HG02798 (cell line): ENCODE data around the gene RRP1B.

Experiments used
- ATAC-seq: cut with Tn5 transposase; IDR thresholded peaks from one replicate; pipeline ENCODE4 v1.9.1; 2021; ENCODE audit warnings: mild to moderate bottlenecking; ENCODE audit not compliant: unreplicated experiment, poor library complexity

The RRP1B gene

DNA sequence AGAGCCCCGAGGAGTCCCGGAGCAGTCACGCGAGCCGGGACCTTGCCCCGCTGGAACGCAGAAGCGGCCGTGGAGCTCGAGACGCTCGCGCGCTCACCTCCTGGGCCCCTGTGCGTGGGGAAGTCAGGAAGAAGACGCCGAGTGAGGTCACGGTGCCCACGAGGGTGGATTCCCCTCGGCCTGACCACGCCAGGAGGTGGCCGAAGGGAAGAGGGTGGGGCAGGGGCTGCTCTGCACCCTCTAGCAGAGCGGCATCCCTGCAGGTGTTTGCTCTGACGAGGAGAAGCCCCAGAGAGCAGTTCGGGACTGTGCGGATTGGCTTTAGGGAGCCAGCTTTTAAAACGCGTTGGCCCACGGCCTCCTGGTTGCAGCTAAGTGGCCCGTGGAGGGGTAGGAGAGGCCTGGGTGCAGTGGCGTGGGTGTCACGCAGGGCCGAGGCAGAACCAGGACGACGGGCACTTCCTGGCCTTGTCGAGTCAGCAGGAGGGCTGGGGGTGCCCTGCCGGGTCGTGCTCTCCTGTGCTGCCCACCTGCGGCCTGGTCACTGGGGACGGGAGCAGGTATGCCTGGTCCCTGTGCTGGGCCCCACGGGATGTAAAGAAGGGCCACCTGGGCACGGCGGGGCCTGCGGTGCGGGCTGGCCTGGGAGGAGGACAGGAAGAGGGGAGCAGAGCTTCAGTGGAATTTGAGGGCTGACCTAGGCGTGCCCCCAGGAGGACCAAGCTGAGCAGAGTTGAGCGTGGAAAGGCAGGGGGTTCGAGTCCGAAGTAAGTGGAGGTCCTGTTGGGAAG, 60.6 kb downstream of the RRP1B start:
- ATAC-seq = peak; percentile 2

DNA sequence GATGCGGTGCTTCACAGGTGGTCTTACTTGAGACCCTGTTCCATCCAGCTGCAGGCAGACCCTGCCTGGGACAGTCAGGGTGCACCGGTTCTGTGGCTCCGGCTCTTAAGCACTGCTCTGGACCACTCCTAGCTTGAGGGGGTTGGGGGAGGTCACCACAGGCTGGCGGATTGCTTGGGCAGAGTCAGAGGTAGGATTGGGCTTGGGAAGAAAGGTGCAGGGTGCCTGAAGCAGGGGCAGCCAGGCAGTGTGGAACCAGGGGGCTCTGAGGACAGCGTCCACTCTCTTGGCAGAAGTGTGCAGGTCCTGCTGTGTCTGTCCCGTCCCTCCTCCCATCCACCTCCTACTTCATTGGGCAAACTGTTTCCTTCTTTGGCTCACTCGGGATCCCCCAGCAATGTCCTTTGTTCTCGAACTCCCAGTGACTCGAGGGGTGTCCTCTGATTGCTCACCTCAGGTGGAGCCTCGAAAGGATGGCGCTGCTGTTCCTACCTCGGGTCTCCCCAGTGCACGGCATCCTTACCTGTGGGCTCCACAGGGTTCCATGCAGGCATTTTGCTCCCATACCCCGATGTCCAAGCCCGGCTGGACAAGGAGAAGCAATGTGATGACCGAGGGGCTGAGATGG, 61.3 kb downstream of the RRP1B start:
- no peak for ATAC-seq

DNA sequence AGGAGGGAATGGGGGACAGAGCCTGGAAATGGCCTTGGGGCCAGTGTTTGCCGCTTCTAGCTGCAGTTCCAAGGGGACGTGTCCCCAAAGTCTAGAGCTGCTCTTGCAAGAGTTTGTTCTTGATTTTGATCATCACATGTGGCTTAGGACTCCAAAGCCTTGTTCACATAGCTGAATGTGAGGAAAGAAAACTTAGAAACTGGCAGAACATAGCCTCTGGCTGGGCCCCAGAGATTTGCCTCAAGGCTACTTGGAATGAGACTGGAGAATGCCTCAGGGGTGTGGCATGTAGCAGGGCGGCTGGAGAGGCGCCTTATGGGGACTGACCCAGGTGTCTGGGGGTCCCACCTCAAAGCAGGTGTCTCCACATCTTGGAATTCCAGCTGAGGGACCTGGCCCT, 61.8 kb downstream of the RRP1B start:
- ATAC-seq = no peak

DNA sequence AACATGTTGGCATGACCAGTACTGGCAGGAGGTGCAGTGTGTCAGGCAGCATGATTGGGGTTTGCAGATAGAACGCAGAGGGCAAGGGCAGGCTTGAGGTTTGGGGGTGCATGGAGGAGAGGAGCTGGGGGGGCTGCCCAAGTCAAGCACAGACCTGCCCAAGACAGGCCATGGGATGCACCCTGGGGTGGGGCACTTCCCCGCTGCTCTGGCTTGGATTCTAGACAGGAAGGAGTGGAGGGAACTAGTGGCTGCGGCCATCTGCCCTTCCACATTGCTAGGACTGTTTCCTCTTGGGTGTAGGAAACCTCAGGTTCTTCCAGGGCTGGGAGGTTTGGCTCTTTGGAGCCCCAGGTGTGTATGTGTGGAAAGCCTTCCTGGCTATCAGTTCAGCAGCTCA, 62.6 kb downstream of the RRP1B start:
- no peak for ATAC-seq

DNA sequence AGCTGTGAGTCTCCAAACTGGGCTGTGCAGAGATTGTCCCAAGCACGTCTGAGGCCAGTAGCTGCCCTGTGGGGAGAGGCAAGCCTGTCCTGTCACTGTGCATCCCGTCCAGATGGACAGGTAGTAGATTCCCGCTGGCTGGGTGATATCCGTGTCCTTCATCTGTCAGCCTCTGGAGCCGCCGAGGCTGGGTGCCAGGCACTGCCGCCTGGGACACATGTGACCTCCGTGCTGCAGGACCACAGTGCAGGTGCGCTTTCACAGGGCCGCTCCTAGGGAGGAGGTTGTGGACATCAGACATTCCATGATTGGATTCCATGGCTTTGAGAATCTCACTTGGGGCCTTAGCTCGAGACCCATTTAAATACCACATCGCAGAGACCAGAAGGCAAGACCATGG, 64.3 kb downstream of the RRP1B start:
- ATAC-seq = no peak

DNA sequence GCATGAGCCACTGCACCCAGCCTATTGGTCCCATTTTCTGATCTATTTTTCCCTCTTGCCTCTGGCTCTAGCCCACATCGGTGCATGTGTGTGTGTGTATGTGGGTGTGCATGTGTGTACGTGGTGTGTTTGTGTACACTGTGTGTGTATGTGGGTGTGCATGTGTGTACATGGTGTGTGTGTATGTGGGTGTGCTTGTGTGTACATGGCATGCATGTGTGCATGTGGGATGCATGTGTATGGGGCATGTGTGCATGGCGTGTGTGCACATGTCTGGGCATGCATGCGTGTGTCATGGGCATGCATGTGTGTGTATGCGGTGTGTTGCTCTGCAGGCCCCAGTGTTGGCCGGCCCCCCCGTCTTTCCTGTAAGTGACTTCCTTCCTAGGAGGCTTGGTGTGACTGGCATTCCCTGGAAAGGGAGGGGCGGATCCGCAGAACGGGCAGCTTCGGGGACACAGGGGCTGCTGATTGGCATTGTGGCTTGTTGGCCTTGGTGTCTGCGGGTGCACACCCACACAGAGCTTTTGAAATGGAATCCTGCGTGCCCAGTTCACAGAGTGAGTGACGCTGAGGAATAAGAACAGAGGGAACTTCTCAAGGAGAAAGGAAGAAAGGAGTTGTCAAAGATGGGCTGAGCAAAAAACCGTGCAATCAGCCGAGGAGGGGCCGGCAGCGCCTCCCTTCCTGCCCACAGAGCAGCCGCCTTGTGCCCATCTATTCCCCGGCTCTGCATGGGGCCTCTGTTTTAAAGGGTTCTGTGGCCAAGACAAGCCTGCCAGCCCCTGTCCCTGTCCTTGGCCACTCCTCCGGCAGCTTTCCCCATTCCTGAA, 67.5 kb downstream of the RRP1B start:
- no peak for ATAC-seq

DNA sequence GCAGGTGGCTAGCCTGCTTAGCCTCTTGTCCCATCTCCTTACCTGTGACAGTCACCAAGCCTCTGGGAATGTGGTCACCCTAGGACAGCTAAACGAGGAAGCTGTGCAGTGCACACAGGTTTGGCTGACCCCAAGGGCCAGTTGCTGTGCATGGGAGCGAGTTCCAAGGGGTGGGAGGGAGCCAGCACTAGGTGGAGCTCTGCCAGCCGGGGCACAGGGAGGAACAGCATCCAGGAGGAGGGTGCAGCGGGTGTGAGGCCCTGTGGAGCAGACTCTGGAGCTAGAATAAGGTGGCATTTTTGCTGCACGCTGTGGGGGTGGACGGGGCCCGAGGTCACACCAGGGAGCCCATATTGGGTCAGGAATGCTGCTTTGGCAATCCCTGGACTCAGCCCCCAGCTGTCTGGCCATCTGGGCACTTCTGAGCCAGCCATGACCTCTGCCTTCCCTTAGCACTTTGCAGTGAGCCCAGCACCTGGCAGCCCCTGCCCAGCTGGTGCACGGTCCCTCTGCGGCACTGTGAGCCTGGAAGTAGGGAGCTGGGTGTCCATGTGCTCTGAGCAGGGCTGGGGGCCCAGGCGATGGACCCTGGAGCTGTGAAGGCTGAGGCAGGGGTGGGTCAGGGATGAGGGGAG, 68.3 kb downstream of the RRP1B start:
- no peak for ATAC-seq

DNA sequence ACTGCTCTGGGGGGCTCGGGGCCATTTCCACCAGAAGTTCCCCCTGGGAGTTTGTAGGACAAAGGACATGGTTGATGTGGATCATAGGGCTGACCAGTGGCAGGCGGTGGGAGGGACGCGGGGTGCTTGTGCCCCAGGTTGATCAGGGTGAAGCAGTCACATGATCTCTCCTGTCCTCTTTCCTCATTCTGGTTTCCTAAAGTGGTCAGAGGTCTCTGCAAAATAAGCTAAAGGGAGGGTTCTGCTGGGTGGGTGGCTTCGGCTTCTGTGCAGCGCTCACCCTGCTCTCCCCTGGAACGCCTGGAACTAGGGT, 68.8 kb downstream of the RRP1B start:
- ATAC-seq = no peak

DNA sequence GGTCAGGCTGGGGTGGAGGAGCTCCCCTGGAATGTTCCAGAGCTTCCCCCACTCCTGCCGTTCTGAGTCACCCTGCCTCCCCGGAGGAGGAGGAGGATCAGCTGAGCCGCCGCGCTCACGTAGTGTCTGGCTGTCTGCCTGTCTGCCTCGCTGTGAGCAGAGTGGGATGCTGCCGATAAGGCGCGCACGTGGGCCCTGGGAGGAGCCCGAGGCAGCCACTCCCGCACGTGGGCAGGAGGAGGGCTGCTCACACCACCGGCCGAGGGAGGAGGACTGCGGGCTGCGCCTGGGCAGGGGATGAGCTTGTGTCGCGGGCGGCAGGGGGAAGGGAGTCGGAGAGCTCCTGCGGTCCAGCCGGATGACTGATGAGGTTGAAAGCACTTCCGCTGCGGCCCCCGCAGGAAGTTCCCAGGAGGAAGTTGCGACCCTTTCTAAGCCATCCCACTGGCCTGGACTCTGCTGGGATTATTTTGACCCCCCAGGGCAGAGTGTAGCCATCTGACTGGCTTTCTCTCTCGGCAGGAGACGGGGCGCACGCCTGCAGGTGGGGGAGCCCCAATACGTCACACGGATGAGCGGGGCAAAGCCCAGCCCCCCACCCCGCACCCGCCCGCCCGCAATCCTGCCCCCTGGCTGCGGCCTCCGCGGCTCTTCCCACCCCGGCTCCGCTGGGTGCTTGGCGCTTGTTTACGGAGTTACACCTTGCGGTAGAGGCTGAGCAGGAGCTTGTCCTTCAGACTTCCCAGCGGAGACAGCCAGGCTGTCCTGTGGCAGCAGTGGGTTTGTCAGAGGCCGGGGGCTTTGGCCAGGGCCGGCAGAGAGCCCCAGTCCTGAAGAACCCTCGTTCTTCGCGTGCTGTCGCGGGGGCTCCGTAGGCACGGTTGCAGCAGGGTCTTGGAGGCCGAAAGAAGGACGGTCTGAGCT, 69.4 kb downstream of the RRP1B start:
- ATAC-seq = peak; percentile 71

DNA sequence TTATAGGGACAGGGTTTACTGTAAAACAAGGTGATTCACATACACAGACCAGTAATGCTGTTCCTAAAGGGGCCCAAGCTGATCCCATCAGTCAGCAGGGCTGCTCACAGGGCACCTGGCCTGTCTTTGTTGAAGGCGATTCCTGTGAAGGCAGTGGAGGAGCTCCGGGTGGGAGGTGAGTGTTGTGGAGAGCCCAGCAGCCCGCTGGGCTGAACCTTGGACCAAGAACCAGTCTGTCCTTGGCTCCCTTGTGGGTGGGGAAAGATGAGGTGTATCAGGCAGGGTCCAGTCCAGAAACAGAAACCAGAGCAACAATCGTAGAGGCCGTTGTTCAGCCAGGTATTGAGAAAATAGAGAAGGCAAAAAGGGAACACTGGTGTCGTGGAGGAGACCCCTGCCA, 72.1 kb downstream of the RRP1B start:
- no peak for ATAC-seq

DNA sequence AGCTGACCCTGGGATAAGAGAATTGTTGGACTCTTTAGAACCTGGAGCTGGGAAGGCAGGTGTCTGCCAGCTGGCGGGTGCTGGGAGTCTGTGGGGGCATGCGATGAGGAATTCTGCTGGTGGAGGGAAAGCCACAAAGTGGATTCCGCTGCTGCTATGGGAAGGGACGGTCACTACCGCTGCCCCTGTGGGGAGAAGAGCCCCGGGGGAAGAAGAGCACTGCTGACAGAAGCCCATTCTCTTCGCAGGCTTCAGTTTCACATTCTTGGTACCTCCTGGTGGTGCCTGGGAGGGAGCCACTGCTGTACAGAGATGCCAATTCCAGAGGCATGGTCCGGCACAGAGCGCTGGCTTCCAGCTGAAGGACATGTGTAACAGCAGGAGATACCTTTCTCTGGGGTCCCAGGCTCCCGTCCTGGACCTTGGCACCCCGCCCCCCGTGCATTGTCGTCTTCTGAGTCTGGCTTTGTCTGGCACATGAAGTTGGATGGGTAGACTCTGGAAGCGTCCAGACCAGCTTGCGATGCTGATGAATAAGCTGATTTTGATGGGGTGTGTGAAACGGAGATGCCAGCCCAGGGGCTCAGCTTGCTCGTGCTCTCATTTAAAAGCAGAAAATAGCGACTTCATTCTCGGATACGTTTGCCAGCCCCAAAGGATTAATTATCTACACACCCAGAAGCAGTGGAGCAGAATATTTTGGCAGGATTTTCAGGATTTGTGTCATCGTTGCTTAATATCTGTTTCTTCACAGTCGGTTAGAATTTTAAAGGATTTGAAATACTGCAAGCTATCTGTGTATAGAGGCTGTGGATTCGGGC, 72.7 kb downstream of the RRP1B start:
- no peak for ATAC-seq

DNA sequence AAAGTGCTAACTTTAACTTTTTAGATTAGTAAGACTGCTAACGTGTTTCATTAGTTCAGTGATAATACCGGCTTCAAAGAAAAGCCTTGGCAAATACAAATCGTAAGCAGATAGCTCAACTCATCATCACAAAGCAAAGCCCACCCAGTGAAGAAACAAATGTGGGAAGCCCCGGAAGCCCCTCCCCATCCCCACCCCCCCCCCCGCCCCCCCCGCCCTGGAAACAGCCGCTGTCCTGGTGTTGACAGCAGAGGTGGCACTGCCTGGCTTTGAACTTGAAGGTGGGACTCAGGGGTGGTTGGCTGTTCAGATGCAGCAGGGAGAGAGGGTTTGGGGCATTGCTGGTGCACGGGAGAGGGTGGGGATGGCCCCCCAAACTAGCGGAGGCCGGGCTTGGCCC, 73.7 kb downstream of the RRP1B start:
- no peak for ATAC-seq

DNA sequence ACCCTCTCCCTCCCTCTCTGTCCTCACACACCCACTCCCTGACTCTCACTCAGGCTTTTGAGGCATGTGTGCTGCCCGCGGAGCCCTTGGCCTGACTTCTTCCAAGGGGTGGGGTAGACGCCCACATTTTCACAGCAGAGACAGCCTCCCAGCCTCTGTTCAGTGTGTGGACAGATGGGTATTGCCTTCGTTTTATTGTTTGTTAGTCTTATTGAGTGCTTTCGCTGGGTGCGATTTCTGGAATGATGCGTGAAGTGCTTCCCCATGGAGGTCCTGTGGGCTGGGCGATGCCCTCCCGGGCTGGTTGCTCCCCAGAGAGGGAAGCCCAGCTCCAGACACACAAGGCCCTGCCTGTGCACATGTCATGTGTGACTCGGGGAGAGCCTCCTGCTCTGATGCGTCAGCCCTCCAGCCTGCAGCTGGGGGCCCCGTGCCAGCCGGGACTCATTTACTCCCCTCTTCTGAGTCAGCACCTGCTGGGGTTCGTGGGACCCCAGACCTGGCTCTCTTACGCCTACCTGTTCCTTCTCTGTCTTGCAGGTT, 74.2 kb downstream of the RRP1B start:
- no peak for ATAC-seq

DNA sequence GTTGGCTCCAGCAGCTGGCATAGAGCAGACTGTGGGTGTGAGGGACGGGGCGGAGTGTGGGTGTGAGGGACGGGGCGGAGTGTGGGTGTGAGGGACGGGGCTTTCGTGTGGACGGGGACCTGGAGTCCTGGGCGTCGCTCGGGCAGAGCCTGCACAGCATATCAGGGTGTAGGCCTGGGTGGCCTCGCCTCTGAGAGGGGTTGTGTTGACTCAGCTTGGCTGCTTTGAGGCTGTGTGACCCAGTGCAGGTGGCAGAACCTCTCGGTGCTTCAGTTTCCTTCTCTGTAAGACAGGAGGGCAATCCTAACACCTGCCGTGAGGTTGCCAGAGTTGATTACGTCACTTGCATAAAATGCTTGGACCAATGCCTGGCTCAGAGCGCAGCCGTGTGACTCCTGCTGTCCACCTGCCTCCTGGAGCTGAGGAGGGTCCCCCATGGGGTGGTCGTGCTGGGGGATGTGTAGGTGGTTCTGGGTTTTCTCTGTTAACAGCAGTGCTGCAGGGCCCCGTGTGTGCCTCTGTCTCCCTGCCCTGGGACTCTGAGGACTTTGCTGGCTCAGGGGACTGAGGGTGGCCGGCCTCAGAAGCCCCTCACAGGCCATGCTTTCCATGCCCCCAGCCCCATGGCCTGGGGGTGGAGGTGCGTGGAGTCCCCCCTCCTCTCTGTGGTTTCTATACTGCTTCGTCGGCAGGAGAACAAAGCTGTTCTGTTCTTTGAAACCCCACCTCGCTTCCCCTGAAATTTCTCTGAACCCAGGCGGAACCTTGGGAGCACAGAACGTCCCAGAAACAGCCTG, 75.0 kb downstream of the RRP1B start:
- no peak for ATAC-seq

DNA sequence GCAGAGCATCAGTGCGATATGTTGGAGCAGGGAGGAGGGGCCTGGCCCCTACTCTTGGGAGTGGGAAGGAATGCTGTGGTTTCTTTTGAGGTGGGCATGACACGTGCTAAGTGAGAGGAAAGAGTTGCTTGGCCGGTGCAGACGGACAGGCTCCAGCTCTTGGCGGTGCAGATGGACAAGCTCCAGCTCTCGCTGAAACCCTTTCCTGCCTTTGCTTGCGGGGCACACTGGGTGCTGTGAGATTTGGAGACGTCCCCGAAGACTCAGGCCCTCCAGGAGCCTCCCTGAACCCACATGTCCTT, 75.5 kb downstream of the RRP1B start:
- no peak for ATAC-seq

DNA sequence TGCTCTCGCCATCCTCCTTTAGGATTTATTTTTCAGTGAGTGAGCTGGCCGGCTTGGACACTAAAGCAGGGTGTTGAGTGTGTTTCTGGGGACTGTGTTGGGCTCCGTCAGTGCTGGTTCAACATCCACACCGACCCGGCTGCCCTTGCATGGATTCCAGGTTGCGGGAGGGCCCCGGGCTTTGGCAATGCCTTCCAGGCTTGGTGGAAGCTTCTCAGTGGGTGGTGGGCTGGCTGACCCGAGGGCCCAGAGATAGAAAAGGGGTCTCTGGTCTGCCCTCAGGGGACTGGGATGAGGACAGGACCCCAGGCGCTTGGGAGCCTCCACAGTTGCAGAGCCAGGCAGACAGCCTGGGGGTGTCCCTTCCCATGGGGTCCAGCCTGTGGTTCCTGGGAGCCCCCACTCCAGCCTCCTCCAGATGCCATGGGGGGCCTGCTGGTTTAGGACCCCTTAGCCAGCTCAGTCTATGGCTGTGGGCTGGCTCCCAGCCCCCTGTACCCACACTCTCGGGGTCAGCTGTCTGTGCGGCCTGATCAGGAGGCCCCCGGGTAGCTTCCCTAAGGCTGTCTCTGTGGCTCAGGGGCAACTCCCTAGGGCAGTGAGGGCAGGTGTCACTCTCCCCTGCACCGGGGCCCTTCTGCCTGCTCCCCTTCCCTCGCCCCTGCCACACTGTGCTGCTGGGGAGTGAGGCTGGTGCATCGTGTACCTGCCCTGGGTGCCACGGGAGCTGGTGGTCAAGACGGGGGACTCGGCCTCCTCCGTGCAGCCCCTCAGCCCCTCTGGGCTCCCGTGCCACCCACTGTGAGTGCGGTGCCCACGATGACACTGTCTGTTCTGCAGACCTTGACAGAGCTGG, 76.1 kb downstream of the RRP1B start:
- ATAC-seq = no peak

DNA sequence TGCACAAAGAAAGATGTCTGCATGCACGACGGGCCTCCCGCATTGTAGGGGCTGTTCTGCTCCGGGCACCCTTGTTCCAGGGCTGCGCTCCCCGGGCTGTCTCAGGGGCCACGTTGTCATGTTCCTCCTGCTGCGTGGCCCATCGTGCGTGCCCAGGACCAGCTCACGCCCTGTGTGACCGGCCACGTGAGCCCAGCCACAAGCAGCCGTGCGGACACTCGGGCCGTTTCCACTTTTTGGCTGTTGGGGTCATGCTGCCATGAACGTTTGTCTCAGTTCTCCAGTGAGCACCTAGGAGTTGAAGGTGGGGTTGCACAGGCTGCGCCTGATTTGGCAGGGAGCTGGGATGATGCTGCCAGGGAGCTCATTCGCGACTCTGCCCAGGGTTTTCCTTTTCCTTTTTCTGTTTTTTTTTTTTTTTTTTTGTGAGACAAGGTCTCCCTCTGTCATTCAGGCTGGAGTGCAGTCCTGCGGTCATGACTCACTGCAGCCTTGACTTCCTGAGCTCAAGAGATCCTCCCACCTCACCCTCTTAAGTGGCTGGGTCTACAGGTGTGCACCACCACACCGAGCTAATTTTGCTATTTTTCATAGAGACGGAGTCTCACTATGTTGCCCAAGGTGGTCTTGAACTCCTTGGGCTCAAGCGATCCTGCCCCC, 77.0 kb downstream of the RRP1B start:
- no peak for ATAC-seq
